Testis (tissue), 3 donors: Measurements from ENCODE around the gene HIPK4. TPM values are rescaled to one million over a fixed set of nuclear protein-coding genes. Genes with fewer than 3 reads are reported as not detected.

Experiments used
- DNase-seq: peaks from one replicate; pipeline ENCODE4 v3.0.0-alpha.2; 2019
- H3K27ac ChIP-seq, 2 donors: fragments of 200-600 bp; sonication (generic); one replicate each; pipeline ENCODE4 v1.5.1; 2019
- H3K27me3 ChIP-seq: fragments of 200-600 bp; sonication (generic); one replicate; pipeline ENCODE4 v1.5.1; 2019
- H3K36me3 ChIP-seq: fragments of 200-600 bp; sonication (generic); one replicate; pipeline ENCODE4 v1.5.1; 2017; ENCODE audit warnings: low read depth; ENCODE audit errors: missing control alignments
- H3K4me1 ChIP-seq: fragments of 200-600 bp; sonication (generic); one replicate; pipeline ENCODE4 v1.5.1; 2019
- H3K4me3 ChIP-seq, 2 donors: fragments of 200-600 bp; sonication (generic); one replicate each; pipeline ENCODE4 v1.5.1; 2017 to 2019
- H3K9me3 ChIP-seq: fragments of 200-600 bp; sonication (generic); one replicate; pipeline ENCODE4 v1.5.1; 2017
- POLR2A ChIP-seq: fragments of 450-650 bp; IDR thresholded peaks from one replicate; pipeline ENCODE4 v1.6.1; 2017; ENCODE audit warnings: antibody characterized with exemption, mild to moderate bottlenecking, moderate library complexity
- WGBS, 2 donors: methylation state at CpG; one replicate each; pipeline ENCODE4 v1.1.5; 2018; 5-methylcytosine and 5-hydroxymethylcytosine counted together
- intact Hi-C: fragments of 100-400 bp; cut with DNase I; formaldehyde crosslinking; loops from one replicate; pipeline ENCODE4 v1.15.1; 2023; ENCODE audit warnings: low total_unique reads
- polyA plus RNA-seq: library from polyadenylated mRNA; stranded (reverse); fragments of 350-450 nt; fragmentation: Illumina TruSeq; extraction: RNeasy Lipid Tissue Mini Kit (QIAGEN cat#74804); gene quantifications from one replicate; pipeline ENCODE4 v1.2.3, GENCODE V29; 2014; ENCODE audit warnings: low read depth, low replicate concordance; ENCODE audit not compliant: insufficient read depth
- total RNA-seq, 2 donors: library from RNA; depleted of rRNA; stranded (reverse); fragments of >200 nt; gene quantifications; one replicate each; pipeline ENCODE4 v1.2.3, GENCODE V29; 2016
- TF ChIP-seq, protein P1 (sequence below), 3 experiments: fragments of 450-650 bp in 2 of 3; fragments of 200-600 bp in 1 of 3; sonication (generic) in 1 of 3; IDR thresholded peaks; one replicate each; pipeline ENCODE4 v1.5.1; 2016 to 2019; ENCODE audit warnings: antibody characterized with exemption in 3 of 3, mild to moderate bottlenecking in 2 of 3, moderate library complexity in 1 of 3

Gene HIPK4
- total and polyA plus RNA-seq, 3 donors from 2014 or later, result 13.7 to 32.8 (median 30.3) TPM

DNA sequence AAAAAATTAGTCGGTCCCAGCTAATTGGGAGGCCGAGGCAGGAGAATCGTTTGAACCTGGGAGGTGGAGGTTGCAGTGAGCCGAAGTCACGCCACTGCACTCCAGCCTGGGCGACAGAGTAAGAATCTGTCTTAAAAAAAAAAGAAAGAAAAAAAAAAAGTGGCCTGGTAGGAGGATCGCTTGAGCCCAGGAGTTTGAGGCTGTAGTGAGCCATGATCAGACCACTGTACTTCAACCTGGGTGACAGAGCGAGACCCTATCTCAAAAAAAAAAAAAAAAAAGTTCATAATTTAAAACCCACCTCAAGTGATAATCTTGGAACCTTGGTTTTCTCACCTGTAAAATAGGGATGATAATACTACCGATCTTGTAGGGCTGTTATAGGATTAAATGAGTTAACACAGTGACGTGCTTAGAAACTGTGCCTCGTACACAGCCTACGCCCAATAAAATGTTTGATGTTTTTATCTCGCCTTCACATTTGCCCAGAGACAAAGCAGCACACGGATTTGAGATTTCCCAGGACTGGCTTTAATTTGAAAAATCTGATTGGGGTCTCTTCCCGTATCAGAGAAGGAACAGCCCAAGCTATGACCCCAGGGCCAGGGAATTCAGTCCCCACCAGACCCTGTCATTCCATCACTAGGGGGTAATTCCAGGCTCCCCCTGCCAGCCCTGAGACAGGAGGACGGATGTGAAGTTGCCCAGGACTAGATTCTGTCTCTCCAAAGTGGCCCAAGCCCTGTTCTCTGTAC, 32.2 kb upstream of the HIPK4 start:
- H3K27ac ChIP-seq, result peak overlapping the region; percentile 92 to 94
- no peaks in the 10 kb centered on the region for H3K27me3 ChIP-seq
- H3K4me1 ChIP-seq, result peaks cover 21% of the 10 kb centered on the region
- H3K9me3 ChIP-seq, result no peaks in the 10 kb centered on the region
- H3K4me3 ChIP-seq, result no peak overlapping the region
- no peak for DNase-seq
- TF ChIP-seq, protein P1, sequence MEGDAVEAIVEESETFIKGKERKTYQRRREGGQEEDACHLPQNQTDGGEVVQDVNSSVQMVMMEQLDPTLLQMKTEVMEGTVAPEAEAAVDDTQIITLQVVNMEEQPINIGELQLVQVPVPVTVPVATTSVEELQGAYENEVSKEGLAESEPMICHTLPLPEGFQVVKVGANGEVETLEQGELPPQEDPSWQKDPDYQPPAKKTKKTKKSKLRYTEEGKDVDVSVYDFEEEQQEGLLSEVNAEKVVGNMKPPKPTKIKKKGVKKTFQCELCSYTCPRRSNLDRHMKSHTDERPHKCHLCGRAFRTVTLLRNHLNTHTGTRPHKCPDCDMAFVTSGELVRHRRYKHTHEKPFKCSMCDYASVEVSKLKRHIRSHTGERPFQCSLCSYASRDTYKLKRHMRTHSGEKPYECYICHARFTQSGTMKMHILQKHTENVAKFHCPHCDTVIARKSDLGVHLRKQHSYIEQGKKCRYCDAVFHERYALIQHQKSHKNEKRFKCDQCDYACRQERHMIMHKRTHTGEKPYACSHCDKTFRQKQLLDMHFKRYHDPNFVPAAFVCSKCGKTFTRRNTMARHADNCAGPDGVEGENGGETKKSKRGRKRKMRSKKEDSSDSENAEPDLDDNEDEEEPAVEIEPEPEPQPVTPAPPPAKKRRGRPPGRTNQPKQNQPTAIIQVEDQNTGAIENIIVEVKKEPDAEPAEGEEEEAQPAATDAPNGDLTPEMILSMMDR (IDR thresholded peaks at IDR 0.05), result no peak
- no peak for TF ChIP-seq POLR2A
- H3K36me3 ChIP-seq, result no peaks in the 10 kb centered on the region
- intact Hi-C loops, result no loop called here
- 71 to 77% methylated on average over 16 of the region's 16 CpGs for WGBS, 2 donors

DNA sequence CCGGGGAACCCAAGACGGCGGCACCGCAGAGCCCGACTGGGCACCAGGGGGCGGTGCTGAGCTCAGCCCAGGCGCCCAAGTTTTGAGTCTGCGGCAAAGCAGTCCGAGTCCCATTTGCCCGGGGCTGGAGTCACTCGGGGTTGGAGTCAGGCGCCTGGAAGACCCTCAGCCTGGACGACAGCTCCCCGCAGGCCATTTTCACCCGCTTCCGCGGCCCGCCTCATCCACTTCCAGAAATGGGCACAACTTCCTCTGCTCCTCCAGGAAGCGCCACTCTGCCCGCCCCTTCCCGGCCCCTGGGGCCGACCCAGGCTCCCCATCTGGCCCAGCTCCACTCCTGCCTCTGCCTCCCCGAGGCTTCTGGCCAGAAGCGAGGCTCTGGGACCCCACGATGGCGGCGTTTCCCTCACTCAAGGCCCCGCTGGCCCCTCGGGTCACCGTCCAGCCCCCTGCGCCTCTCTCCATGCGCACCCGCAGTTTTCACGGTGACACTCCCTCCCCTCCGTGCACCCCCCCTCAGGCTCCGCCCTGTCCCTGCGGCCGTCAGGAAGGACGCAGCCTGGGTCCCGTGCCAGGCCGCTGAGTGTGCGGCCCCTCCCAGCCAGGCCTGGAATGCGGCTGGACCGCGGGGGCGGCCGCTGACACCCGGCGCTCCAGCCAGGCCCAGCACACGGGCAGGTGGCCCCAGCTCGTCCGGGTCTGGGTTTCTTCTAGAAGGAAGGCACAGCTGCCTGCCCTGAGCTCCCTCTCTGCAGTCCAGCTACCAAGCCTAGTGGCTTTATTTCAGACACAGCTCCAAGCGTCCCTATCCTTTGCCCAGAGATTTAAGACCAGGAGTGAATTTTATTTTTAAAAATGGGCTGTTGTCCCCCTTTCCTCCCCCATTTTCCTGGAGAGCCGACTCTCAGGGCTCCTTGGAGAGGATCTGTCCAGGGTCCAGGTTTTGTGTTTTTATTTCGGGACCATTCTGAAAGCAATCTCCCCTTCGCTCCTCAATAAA, 31.1 kb upstream of the HIPK4 start:
- Histone ChIP-seq H3K4me3 (peak overlapping the region; percentile 47 to 67), H3K36me3 (no peaks in the 10 kb centered on the region), H3K9me3 (no peaks in the 10 kb centered on the region), H3K27me3 (no peaks in the 10 kb centered on the region), H3K27ac (peak overlapping the region; percentile 92 to 94), H3K4me1 (peaks cover 26% of the 10 kb centered on the region)
- peak; percentile 94 for DNase-seq
- 1 to 3% methylated on average over 21 to 56 of the region's 56 CpGs for WGBS, 2 donors
- peak; percentile 76 for TF ChIP-seq POLR2A
- TF ChIP-seq, protein P1 (IDR thresholded peaks at IDR 0.05), result peak; percentile 91 to 96 (median 94)
- intact Hi-C loops, result no loop called here

DNA sequence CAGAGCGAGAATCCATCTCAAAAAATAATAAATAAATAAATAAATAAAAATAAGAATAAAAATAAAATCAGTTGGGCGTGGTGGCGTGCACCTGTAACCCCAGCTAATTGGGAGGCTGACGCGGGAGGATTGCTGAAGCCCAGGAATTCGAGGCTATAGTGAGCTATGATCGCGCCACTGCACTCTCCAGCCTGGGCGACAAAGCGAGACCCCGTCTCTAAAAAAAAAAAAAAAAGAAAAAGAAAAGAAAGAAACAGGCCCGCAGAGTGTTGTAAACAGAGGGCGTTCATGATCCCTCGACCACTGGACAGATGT, 30.4 kb upstream of the HIPK4 start:
- H3K4me3 ChIP-seq, result peak overlapping the region; percentile 47 to 67
- peaks cover 26% of the 10 kb centered on the region for H3K4me1 ChIP-seq
- TF ChIP-seq POLR2A, result no peak
- TF ChIP-seq, protein P1 (IDR thresholded peaks at IDR 0.05), result no peak
- H3K36me3 ChIP-seq, result no peaks in the 10 kb centered on the region
- no peaks in the 10 kb centered on the region for H3K9me3 ChIP-seq
- WGBS, 2 donors, result 41 to 44% methylated on average over 14 of the region's 14 CpGs
- no peak for DNase-seq
- H3K27me3 ChIP-seq, result no peaks in the 10 kb centered on the region
- intact Hi-C loops, result no loop called here
- peak overlapping the region; percentile 92 to 94 for H3K27ac ChIP-seq

DNA sequence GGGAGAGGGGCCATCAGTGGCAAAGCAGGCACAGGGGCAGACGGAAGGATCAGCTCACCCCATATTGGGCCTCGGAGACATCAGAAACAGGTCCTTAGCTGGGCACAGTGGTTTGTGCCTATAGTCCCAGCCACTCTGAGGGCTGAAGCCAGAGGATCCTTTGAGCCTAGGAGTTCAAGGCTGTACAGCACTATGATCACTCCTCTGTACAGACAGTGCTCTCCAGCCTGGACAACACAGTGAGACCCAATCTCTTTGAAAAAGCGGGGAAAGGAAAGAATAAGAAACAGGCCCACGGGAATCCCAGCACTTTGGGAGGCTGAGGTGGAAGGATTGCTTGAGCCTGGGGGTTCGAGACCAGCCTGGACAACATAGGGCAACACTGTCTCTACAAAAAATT, 29.8 kb upstream of the HIPK4 start:
- H3K9me3 ChIP-seq, result no peaks in the 10 kb centered on the region
- H3K27me3 ChIP-seq, result no peaks in the 10 kb centered on the region
- no peaks in the 10 kb centered on the region for H3K36me3 ChIP-seq
- peaks cover 25% of the 10 kb centered on the region for H3K4me1 ChIP-seq
- TF ChIP-seq, protein P1 (IDR thresholded peaks at IDR 0.05), result no peak
- no peak for TF ChIP-seq POLR2A
- H3K4me3 ChIP-seq, result no peak overlapping the region
- intact Hi-C loops, result no loop called here
- DNase-seq, result no peak
- peak overlapping the region in 1 of 2 donors; percentile 92 for H3K27ac ChIP-seq
- 76 to 95% methylated on average over 5 of the region's 5 CpGs for WGBS, 2 donors
